Upper lobe of left lung (tissue), 6 donors: Measurements from ENCODE around the gene CLTC. TPM values are rescaled to one million over a fixed set of nuclear protein-coding genes. Genes with fewer than 3 reads are reported as not detected.

Experiments
- ATAC-seq, 2 donors: fragments of 200-7000 bp; cut with Tn5 transposase; one replicate each; pipeline ENCODE4 v1.9.1; 2022; ENCODE audit warnings: mild to moderate bottlenecking in 2 of 2, moderate library complexity in 2 of 2; ENCODE audit not compliant: low FRiP score in 2 of 2
- DNase-seq, 2 donors: peaks; one replicate each; pipeline ENCODE4 v3.0.0-alpha.2; 2019 to 2020
- H3K27ac ChIP-seq, 4 donors: fragments of 200-600 bp; sonication (generic); one replicate each; pipeline ENCODE4 v1.5.1; 2016 to 2019
- H3K27me3 ChIP-seq, 4 donors: fragments of 200-600 bp; sonication (generic); one replicate each; pipeline ENCODE4 v1.5.1; 2017 to 2019
- H3K36me3 ChIP-seq, 4 donors: fragments of 200-600 bp; sonication (generic); one replicate each; pipeline ENCODE4 v1.5.1; 2016 to 2019
- H3K4me1 ChIP-seq, 4 donors: fragments of 200-600 bp; sonication (generic); one replicate each; pipeline ENCODE4 v1.5.1; 2018 to 2019
- H3K4me3 ChIP-seq, 4 donors: fragments of 200-600 bp; sonication (generic); one replicate each; pipeline ENCODE4 v1.5.1; 2017 to 2019; ENCODE audit warnings: mild to moderate bottlenecking in 2 of 4, moderate library complexity in 1 of 4
- H3K9me3 ChIP-seq, 4 donors: fragments of 200-600 bp; sonication (generic); one replicate each; pipeline ENCODE4 v1.5.1; 2018 to 2019
- CTCF ChIP-seq, 6 experiments: fragments of 450-650 bp in 4 of 6; fragments of 200-600 bp in 2 of 6; sonication (generic) in 2 of 6; IDR thresholded peaks; one replicate each; pipeline ENCODE4 v1.5.1; 2016 to 2019; ENCODE audit warnings: antibody characterized with exemption in 6 of 6
- EP300 ChIP-seq, 4 donors: sonication (generic); formaldehyde crosslinking; IDR thresholded peaks; one replicate each; pipeline ENCODE4 v1.5.1; 2017; ENCODE audit warnings: antibody characterized with exemption in 4 of 4, control low read depth in 2 of 4
- POLR2A ChIP-seq, 4 donors: fragments of 450-650 bp; IDR thresholded peaks; one replicate each; pipeline ENCODE4 v1.5.1; 2016 to 2017; ENCODE audit warnings: antibody characterized with exemption in 4 of 4, mild to moderate bottlenecking in 2 of 4
- POLR2AphosphoS5 ChIP-seq, 2 donors: sonication (generic); formaldehyde crosslinking; IDR thresholded peaks; one replicate each; pipeline ENCODE4 v1.5.1; 2017; ENCODE audit warnings: antibody characterized with exemption in 2 of 2
- WGBS, 2 donors: methylation state at CpG; one replicate each; pipeline ENCODE4 v1.1.5; 2017 to 2018; 5-methylcytosine and 5-hydroxymethylcytosine counted together
- total RNA-seq, 6 donors: library from RNA; depleted of rRNA in 4 of 6; stranded (reverse); fragments of >200 nt in 4 of 6; gene quantifications; one replicate each; pipeline versions ENCODE4 v1.1.0 to v1.2.1, GENCODE V29; 2016 to 2021
- donor health status: DM: no; HTN: no; CAD: no; lungs with moderate emphysema.
- donor health status: DM: no; HTN: yes; CAD: no; lungs with severe emphysema.

Gene CLTC
- total RNA-seq, 6 donors from 2014 or later, result 113 to 266 (median 192) TPM

GRCh38 chr17:59617156-59617732, 2.5 kb upstream of the CLTC start:
- DNase-seq (no peak), ATAC-seq (no peak)
- TF ChIP-seq CTCF (IDR thresholded peaks at IDR 0.05) (no peak), POLR2AphosphoS5 (IDR thresholded peaks at IDR 0.05) (no peak), POLR2A (IDR thresholded peaks at IDR 0.05) (no peak), EP300 (IDR thresholded peaks at IDR 0.05) (no peak)
- Histone ChIP-seq H3K27ac (peak overlapping the region in 3 of 4 donors; percentile 13 to 98 (median 96)), H3K9me3 (no peaks in the 10 kb centered on the region), H3K4me1 (peaks cover 16 to 26% (median 20%) of the 10 kb centered on the region in 4 donors), H3K36me3 (no peaks in the 10 kb centered on the region), H3K27me3 (no peaks in the 10 kb centered on the region), H3K4me3 (no peak overlapping the region)
- WGBS, 2 donors, result 82 to 91% methylated on average over 1 of the region's 1 CpG

GRCh38 chr17:59619035-59619297, 729 bp upstream of the CLTC start:
- H3K9me3 ChIP-seq, result no peaks in the 10 kb centered on the region
- TF ChIP-seq POLR2AphosphoS5 (IDR thresholded peaks at IDR 0.05), result no peak
- TF ChIP-seq EP300 (IDR thresholded peaks at IDR 0.05), result no peak
- TF ChIP-seq POLR2A (IDR thresholded peaks at IDR 0.05), result no peak
- TF ChIP-seq CTCF (IDR thresholded peaks at IDR 0.05), result no peak
- H3K4me1 ChIP-seq, result peaks cover 34 to 43% (median 37%) of the 10 kb centered on the region in 4 donors
- peak overlapping the region; percentile 48 to 84 (median 77) for H3K4me3 ChIP-seq
- no peaks in the 10 kb centered on the region for H3K27me3 ChIP-seq
- no peak for DNase-seq
- H3K36me3 ChIP-seq, result no peaks in the 10 kb centered on the region
- H3K27ac ChIP-seq, result peak overlapping the region; percentile 96 to 100 (median 97)
- 0 to 2% methylated on average over 6 to 11 of the region's 11 CpGs for WGBS, 2 donors
- ATAC-seq, result no peak

- Histone ChIP-seq H3K27me3 (no peaks in the 10 kb centered on the region), H3K4me3 (peak overlapping the region; percentile 48 to 84 (median 77)), H3K27ac (peak overlapping the region; percentile 96 to 100 (median 97)), H3K9me3 (no peaks in the 10 kb centered on the region), H3K4me1 (peaks cover 42 to 54% (median 45%) of the 10 kb centered on the region in 4 donors), H3K36me3 (no peaks in the 10 kb centered on the region)
- TF ChIP-seq POLR2A (IDR thresholded peaks at IDR 0.05) (no peak), CTCF (IDR thresholded peaks at IDR 0.05) (no peak), EP300 (IDR thresholded peaks at IDR 0.05) (no peak), POLR2AphosphoS5 (IDR thresholded peaks at IDR 0.05) (no peak)
- no peak for DNase-seq
- ATAC-seq, result no peak
- 0% methylated on average over 12 to 13 of the region's 13 CpGs for WGBS, 2 donors
Measured at GRCh38 chr17:59620064-59620359, 317 bp downstream of the CLTC start.

GRCh38 chr17:59620518-59621259, 994 bp downstream of the CLTC start:
- Histone ChIP-seq H3K27ac (peak overlapping the region; percentile 96 to 100 (median 97)), H3K4me1 (peaks cover 48 to 60% (median 51%) of the 10 kb centered on the region in 4 donors), H3K27me3 (no peaks in the 10 kb centered on the region), H3K9me3 (no peaks in the 10 kb centered on the region), H3K36me3 (no peaks in the 10 kb centered on the region), H3K4me3 (peak overlapping the region; percentile 48 to 84 (median 77))
- WGBS, 2 donors, result 3 to 4% methylated on average over 12 to 14 of the region's 14 CpGs
- peak in 1 of 2 donors; percentile 6 for ATAC-seq
- TF ChIP-seq POLR2AphosphoS5 (IDR thresholded peaks at IDR 0.05), result no peak
- no peak for TF ChIP-seq CTCF (IDR thresholded peaks at IDR 0.05)
- peak in 1 of 2 donors; percentile 56 for DNase-seq

- Histone ChIP-seq H3K27ac (peak overlapping the region in 2 of 4 donors; percentile 4 to 96), H3K36me3 (no peaks in the 10 kb centered on the region), H3K27me3 (no peaks in the 10 kb centered on the region), H3K9me3 (no peaks in the 10 kb centered on the region), H3K4me1 (peaks cover 59 to 71% (median 62%) of the 10 kb centered on the region in 4 donors), H3K4me3 (peak overlapping the region in 2 of 4 donors; percentile 2 to 84)
- ATAC-seq (no peak), DNase-seq (no peak)
- TF ChIP-seq POLR2AphosphoS5 (IDR thresholded peaks at IDR 0.05) (no peak), POLR2A (IDR thresholded peaks at IDR 0.05) (no peak), EP300 (IDR thresholded peaks at IDR 0.05) (no peak), CTCF (IDR thresholded peaks at IDR 0.05) (no peak)
- WGBS, 2 donors, result 28 to 51% methylated on average over 4 of the region's 4 CpGs
Measured at GRCh38 chr17:59621771-59622170, 2.1 kb downstream of the CLTC start.
